Measurements from ENCODE around the gene AATK. TPM values are rescaled to one million over a fixed set of nuclear protein-coding genes. Genes with fewer than 3 reads are reported as not detected.

The AATK gene
- total and polyA plus RNA-seq, 2 experiments from 2014 or later: 1.1 to 5.0 TPM

DNA sequence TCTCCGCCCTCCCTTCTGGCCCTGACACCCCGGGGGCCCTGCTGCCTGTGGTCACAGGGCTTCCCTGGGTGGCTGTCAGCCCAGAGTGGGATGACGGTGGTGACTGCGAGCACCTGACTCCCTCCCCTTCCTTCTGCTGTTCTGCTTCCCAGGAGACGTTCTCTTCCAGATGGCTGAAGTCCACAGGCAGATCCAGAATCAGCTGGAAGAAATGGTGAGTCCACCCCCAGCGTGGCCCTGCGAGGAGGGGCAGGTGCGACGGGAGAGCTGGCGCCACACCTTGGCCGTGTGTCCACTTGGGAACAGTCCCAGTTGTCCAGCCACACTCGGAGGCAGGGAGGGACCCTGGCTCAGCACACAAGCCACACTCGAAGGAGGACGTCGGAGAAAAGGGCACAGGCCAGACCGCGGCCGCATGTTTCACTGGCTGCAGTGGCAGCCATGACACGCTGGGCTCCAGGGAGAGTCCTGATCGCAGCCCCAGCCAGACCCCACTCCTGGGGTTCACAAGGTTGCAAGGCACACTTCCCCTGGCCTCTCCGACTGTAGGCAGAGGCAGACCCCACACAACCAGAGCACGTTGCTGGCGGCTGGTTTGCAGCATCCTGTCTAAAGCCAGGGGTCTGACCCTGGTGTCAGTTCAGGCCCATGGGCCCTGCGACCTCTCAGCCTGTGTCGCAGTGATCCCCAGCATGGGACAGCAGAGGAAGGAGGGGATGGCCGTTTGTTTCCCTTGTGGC lies 81.2 kb downstream of the AATK start (continued):
- TF ChIP-seq, protein P1, sequence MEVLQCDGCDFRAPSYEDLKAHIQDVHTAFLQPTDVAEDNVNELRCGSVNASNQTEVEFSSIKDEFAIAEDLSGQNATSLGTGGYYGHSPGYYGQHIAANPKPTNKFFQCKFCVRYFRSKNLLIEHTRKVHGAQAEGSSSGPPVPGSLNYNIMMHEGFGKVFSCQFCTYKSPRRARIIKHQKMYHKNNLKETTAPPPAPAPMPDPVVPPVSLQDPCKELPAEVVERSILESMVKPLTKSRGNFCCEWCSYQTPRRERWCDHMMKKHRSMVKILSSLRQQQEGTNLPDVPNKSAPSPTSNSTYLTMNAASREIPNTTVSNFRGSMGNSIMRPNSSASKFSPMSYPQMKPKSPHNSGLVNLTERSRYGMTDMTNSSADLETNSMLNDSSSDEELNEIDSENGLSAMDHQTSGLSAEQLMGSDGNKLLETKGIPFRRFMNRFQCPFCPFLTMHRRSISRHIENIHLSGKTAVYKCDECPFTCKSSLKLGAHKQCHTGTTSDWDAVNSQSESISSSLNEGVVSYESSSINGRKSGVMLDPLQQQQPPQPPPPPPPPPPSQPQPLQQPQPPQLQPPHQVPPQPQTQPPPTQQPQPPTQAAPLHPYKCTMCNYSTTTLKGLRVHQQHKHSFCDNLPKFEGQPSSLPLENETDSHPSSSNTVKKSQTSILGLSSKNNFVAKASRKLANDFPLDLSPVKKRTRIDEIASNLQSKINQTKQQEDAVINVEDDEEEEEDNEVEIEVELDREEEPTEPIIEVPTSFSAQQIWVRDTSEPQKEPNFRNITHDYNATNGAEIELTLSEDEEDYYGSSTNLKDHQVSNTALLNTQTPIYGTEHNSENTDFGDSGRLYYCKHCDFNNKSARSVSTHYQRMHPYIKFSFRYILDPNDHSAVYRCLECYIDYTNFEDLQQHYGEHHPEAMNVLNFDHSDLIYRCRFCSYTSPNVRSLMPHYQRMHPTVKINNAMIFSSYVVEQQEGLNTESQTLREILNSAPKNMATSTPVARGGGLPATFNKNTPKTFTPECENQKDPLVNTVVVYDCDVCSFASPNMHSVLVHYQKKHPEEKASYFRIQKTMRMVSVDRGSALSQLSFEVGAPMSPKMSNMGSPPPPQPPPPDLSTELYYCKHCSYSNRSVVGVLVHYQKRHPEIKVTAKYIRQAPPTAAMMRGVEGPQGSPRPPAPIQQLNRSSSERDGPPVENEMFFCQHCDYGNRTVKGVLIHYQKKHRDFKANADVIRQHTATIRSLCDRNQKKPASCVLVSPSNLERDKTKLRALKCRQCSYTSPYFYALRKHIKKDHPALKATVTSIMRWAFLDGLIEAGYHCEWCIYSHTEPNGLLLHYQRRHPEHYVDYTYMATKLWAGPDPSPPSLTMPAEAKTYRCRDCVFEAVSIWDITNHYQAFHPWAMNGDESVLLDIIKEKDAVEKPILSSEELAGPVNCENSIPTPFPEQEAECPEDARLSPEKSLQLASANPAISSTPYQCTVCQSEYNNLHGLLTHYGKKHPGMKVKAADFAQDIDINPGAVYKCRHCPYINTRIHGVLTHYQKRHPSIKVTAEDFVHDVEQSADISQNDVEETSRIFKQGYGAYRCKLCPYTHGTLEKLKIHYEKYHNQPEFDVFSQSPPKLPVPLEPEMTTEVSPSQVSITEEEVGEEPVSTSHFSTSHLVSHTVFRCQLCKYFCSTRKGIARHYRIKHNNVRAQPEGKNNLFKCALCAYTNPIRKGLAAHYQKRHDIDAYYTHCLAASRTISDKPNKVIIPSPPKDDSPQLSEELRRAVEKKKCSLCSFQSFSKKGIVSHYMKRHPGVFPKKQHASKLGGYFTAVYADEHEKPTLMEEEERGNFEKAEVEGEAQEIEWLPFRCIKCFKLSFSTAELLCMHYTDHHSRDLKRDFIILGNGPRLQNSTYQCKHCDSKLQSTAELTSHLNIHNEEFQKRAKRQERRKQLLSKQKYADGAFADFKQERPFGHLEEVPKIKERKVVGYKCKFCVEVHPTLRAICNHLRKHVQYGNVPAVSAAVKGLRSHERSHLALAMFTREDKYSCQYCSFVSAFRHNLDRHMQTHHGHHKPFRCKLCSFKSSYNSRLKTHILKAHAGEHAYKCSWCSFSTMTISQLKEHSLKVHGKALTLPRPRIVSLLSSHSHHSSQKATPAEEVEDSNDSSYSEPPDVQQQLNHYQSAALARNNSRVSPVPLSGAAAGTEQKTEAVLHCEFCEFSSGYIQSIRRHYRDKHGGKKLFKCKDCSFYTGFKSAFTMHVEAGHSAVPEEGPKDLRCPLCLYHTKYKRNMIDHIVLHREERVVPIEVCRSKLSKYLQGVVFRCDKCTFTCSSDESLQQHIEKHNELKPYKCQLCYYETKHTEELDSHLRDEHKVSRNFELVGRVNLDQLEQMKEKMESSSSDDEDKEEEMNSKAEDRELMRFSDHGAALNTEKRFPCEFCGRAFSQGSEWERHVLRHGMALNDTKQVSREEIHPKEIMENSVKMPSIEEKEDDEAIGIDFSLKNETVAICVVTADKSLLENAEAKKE (CRISPR knock-in tag; IDR thresholded peaks at IDR 0.05): no peak
- TF ChIP-seq, protein P2, sequence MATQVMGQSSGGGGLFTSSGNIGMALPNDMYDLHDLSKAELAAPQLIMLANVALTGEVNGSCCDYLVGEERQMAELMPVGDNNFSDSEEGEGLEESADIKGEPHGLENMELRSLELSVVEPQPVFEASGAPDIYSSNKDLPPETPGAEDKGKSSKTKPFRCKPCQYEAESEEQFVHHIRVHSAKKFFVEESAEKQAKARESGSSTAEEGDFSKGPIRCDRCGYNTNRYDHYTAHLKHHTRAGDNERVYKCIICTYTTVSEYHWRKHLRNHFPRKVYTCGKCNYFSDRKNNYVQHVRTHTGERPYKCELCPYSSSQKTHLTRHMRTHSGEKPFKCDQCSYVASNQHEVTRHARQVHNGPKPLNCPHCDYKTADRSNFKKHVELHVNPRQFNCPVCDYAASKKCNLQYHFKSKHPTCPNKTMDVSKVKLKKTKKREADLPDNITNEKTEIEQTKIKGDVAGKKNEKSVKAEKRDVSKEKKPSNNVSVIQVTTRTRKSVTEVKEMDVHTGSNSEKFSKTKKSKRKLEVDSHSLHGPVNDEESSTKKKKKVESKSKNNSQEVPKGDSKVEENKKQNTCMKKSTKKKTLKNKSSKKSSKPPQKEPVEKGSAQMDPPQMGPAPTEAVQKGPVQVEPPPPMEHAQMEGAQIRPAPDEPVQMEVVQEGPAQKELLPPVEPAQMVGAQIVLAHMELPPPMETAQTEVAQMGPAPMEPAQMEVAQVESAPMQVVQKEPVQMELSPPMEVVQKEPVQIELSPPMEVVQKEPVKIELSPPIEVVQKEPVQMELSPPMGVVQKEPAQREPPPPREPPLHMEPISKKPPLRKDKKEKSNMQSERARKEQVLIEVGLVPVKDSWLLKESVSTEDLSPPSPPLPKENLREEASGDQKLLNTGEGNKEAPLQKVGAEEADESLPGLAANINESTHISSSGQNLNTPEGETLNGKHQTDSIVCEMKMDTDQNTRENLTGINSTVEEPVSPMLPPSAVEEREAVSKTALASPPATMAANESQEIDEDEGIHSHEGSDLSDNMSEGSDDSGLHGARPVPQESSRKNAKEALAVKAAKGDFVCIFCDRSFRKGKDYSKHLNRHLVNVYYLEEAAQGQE (IDR thresholded peaks at IDR 0.05; ENCODE audit: unreplicated experiment): no peak
- TF ChIP-seq JUNB (IDR thresholded peaks at IDR 0.05; ENCODE audit: unreplicated experiment): no peak
- no peak for TF ChIP-seq STAT1 (IDR thresholded peaks at IDR 0.05; ENCODE audit: unreplicated experiment)

Data from GM23338 (cell line).